Coronary artery (tissue), 2 donors: ENCODE measurements around the gene MAGOH.
"Not testable (repeated sequence)": the region's sequence is repeated elsewhere in the genome, so short reads cannot be mapped to it uniquely, and the experiment has no call there.

ENCODE experiments used
- DNase-seq: peaks from one replicate; pipeline ENCODE4 v3.0.0-alpha.2; 2017; ENCODE audit warnings: low spot score
- H3K27ac ChIP-seq, 2 donors: fragments of 200-600 bp; sonication (generic); one replicate each; pipeline ENCODE4 v1.5.1; 2016 to 2019
- H3K4me3 ChIP-seq: fragments of 200-600 bp; sonication (generic); 2 replicates; pipeline ENCODE4 v1.5.1; 2016; ENCODE audit warnings: mild to moderate bottlenecking, moderate library complexity
- TF ChIP-seq, protein P1 (sequence below): fragments of 200-600 bp; sonication (generic); IDR thresholded peaks from one replicate; pipeline ENCODE4 v1.5.1; 2019; ENCODE audit warnings: antibody characterized with exemption

MAGOH gene

GRCh38 chr1:53207726-53208125 lies 30.6 kb downstream of the MAGOH start:
- no peak for DNase-seq
- no peak overlapping the region for H3K4me3 ChIP-seq
- H3K27ac ChIP-seq, result no peak overlapping the region
- TF ChIP-seq, protein P1, sequence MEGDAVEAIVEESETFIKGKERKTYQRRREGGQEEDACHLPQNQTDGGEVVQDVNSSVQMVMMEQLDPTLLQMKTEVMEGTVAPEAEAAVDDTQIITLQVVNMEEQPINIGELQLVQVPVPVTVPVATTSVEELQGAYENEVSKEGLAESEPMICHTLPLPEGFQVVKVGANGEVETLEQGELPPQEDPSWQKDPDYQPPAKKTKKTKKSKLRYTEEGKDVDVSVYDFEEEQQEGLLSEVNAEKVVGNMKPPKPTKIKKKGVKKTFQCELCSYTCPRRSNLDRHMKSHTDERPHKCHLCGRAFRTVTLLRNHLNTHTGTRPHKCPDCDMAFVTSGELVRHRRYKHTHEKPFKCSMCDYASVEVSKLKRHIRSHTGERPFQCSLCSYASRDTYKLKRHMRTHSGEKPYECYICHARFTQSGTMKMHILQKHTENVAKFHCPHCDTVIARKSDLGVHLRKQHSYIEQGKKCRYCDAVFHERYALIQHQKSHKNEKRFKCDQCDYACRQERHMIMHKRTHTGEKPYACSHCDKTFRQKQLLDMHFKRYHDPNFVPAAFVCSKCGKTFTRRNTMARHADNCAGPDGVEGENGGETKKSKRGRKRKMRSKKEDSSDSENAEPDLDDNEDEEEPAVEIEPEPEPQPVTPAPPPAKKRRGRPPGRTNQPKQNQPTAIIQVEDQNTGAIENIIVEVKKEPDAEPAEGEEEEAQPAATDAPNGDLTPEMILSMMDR, result no peak

DNA sequence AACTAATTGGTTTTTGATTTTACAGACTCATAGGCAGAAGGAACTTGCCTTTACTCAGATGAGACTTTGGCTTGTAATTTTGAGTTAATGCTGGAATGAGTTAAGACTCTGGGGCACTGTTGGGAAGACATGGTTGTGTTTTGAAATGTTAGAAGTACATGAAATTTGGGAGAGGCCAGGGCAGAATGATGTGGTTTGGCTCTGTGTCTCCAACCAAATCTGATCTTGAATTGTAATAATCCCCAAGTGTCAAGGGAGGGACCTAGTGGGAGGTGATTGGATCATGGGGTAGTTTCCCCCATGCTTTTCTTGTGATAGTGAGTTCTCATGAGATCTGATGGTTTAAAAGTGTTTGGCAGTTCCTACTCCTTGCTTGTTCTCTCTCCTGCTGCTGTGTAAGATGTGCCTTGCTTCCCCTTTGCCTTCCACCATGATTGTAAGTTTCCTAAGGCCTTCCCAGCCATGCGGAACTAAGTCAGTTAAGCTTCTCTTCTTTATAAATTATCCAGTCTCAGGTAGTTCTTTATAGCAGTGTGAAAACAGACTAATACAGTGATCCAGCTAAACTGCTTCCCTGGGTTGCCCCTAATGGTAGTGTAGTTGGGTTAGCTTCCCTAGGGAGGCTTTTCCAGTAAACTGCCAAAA lies 31.5 kb downstream of the MAGOH start:
- Histone ChIP-seq H3K4me3 (no peak overlapping the region), H3K27ac (no peak overlapping the region)
- TF ChIP-seq, protein P1, result no peak
- DNase-seq, result peak; percentile 2

- DNase-seq, result peak; percentile 9
- H3K4me3 ChIP-seq, H3K27ac ChIP-seq: not testable (repeated sequence)
Observed at GRCh38 chr1:53206083-53206685, 32.1 kb downstream of the MAGOH start.

- H3K27ac ChIP-seq, H3K4me3 ChIP-seq: not testable (repeated sequence)
- peak; percentile 35 for DNase-seq
Observed at GRCh38 chr1:53205496-53205895, 32.8 kb downstream of the MAGOH start.

- no peak overlapping the region for H3K27ac ChIP-seq
- H3K4me3 ChIP-seq, result no peak overlapping the region
- no peak for DNase-seq
- TF ChIP-seq, protein P1, result no peak
Observed at GRCh38 chr1:53203466-53203865, 34.9 kb downstream of the MAGOH start.

GRCh38 chr1:53198241-53198651 lies 40.1 kb downstream of the MAGOH start:
- TF ChIP-seq, protein P1, result no peak
- DNase-seq, result no peak
- H3K4me3 ChIP-seq, result peak overlapping the region; percentile 98
- H3K27ac ChIP-seq, result peak overlapping the region; percentile 59 to 94

DNA sequence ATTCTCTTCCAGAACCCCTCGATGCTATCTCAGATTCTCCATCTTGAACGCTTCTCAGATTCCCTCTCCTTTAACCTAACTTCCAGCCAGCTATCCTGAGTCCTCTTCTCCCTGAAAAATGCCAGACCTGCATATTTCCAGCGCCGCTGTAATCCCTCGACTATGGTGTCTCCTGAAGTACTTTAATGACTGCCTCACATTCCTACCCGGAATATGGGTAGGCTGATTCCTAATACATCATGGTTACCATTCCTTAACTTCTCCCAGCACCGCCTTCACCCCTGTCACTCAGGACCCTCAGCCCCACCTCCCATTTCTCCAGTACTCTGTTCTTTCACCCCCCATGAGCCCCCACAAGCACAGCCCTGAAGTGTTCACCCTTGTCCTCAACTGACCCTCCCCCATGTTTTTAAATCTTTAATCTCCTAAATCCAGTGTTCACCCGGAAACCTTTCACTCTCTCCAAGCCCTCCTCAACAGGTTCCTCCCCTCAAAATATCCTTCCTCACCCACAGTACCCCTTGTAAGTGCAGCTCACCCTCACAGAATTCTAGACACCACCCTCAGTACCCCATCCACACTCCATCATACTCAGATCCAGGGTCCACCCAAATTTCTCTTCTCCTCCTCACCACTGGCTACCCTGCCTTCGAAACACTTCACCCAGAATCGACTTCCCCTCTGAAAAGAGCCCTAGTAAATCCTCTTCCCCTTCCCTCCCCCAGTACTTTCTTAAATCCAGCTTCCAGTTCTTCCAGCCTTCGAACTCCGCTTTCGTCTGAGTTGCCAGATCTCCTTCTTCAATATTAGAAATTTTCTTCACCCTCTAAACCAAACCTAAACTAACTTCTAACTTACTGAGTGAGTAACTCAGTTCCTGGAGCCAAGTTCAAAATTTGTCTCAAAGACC lies 40.8 kb downstream of the MAGOH start:
- TF ChIP-seq, protein P1, result no peak
- peak overlapping the region; percentile 94 to 100 for H3K27ac ChIP-seq
- H3K4me3 ChIP-seq, result peak overlapping the region; percentile 98
- no peak for DNase-seq
